Lung microvascular endothelial cell (primary cell): ENCODE data around the gene DYNLRB1. TPM values are rescaled to one million over a fixed set of nuclear protein-coding genes. Genes with fewer than 3 reads are reported as not detected.

Source experiments
- DNase-seq, 2 donors: peaks; one replicate each; pipeline versions ENCODE4 v3.0.0 to v3.0.0-alpha.2; 2010; ENCODE audit warnings: low read depth in 2 of 2
- total RNA-seq: library from RNA; depleted of rRNA; stranded (reverse); fragments of >200 nt; gene quantifications from 2 replicates; pipeline ENCODE4 v1.2.1, GENCODE V29; 2014

Gene DYNLRB1
- total RNA-seq, 1 donor from 2014 or later, result 85.9 TPM

DNA sequence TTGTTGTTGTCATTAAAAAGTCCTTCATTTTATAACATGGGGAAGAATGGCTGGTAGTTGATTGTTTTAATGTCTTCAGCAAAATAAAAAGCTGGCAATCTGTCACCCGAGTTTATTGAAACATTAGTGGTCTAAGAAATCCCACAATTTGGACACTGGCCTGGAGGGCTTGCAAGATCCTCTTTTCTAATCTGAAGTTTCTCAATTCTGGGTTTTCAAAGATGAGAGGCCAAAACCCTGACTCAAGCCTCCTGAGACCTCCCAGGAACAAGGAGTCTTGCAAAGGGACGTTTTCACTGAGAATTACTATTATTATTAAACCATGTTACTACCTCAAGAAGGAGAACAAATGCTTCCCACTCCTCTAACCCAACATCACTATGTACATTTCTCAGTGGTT lies 61.8 kb downstream of the DYNLRB1 start:
- no peak for DNase-seq

DNA sequence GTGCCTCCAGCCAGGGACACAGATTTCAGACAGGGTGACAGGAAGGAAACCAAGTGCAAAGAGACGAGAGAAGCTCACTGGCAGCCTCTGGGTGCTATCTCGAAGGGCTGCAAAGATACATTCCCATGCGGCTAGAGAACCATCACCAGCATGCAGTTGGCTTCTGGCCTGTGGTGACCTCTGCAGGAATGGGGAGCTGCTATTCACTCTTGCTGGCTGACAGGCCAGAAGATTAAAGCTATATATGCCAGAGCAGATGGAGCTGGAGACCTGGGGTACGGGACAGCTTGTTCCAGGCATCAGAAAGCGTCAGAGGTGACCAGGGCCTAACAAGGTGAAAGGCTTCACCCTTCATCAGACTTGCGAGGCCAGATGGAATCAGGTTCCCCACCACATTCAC lies 62.3 kb downstream of the DYNLRB1 start:
- no peak for DNase-seq

DNA sequence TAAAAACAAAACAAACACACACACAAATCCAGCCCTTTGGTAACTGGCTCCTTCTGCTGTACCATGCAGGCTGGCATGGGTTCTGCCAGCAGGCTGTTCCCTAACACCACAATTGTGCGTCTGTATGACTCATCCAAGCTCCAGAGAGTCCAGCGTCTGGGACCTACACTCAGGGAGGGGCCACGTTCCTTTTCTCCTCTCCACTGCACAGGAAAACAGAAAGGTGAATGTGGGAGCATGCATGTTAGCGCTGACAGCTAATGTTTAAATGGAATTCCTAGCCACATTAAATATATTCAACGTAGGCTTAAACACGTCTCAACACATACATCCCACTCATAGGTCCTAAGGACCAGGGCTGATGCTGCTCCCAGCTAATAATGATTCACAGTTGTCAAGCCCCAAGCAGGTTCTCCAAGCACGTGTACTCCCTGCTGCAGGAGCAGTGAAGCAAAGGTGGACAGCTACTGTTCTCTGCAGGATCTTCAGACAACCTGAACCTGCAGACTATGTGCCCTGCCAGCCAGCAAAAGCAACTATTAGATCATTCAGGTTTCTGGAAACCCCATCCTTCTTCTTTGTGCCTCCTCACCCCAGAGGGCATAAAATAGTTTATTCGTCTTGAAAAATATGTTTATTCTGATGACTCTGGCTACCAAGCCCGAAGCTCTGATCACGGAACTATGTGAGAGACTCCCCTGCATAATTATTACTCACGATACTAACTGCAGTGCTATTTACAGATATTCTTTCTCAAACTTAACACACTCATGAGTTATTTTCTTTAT lies 63.2 kb downstream of the DYNLRB1 start:
- DNase-seq, result peak; percentile 85

- DNase-seq, result no peak
Observed at GRCh38 chr20:34579979-34580940, 64.0 kb downstream of the DYNLRB1 start.

DNA sequence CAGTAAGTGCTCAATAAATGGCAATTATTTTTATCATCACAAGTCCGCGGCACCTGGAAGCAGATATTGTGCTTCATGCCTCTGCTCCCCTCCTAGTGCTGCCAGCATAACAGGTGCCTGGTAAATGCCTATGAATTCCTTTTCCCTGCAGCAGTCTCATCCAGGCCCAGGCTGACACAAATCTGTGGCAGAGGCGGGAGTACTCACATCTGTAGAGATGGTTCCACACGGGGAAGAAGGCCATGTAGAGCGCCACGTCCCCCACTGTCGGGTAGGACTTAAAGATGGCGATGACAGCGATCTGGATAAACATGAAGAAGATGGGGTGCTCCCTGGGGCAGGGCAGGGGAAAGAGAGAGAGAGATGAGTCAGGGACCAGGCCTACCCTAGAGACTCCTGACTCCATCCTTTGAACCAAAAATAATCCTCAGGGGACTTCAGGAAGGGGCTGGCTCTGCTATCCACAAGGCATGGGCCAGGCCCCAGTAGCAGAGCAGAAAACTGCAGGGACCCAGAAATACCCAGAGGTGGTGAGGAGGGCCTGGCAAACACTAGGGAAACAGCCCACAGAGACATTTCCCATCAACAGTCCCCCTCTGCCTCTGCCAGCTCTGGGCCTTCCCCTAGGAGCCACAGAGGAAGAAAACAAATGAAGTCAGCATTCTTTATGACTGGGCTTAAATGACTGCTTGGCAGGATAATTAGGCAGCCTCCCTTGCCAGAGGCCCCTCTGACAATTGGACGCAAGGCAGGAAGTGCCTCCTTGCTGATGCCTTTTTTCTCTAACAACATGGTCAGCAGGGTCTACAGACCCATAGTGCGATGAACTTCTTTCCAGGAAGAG lies 65.3 kb downstream of the DYNLRB1 start:
- DNase-seq, result peak; percentile 75 to 82

DNA sequence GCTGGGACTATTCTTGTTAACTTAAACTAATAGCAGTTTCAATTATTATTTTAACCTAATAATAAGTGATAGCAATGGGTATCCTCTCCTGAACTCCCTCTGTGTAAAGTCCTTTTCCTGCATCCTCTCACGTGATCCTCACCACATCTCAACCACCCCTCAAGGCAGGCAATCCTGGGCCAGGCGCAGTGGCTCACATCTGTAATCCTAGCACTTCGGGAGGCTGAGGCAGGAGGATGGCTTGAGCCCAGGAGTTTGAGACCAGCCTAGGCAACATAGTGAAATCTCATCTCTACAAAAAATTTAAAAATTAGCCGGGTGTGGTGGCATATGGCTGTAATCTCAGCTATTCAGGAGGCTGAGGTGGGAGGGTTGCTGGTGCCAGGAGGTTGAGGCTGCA lies 66.0 kb downstream of the DYNLRB1 start:
- DNase-seq, result no peak

DNA sequence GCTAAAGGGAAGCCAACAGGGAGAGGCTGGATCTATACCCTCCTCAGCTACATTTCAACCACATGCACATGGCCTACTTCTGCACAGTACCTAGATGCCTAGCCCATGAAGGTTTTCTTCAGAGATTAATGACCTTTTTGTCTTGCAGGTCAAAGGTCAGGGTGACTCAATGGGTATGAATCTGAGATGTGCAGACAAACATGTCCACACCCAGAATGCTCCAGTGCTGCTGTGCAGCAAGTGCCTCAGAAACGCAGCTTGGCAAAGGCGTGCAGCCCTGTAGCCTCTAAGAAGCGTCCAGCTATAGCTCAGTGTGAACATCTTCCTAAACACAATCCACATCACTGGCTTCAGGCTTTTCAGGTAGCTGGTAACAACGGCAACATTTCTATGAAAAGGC lies 66.7 kb downstream of the DYNLRB1 start:
- DNase-seq, result peak in 1 of 2 donors; percentile 24

DNA sequence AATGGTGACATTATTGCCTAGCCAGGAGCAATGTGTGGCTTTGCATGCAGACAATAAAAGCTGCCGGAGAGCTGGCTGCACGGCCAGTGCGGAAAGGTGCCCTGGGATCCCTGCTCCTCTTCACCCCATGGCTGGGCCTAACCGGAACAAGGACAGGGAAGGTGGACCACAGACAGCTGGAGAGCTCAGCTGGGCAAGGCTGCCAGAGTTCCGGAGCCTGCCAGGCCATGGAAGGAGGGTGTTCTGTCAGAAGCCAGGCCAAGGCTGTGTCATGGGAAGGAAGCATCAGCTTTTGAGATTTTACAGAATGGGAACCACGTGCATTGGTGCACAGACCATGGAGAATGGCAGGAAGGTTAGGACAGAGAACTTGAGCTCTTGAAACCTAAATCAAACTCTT lies 67.3 kb downstream of the DYNLRB1 start:
- DNase-seq, result no peak

DNA sequence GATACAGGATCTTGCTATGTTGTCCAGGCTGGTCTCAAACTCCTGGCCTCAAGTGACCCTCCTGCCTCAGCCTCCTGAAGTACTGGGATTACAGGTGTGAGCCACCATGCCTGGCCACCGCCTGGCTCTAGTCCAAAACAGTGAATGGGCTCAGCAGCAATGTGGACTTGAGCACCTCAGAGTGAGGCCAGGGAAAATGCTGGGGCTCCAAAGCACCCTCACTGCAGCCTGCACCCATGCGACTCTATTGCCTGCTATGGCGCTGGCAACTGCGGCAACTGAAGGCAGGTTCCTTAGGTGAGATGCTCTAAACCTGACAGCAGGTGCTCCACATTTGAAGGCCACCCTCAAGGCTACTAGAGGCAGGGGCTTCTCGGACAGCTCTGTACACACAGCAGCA lies 68.8 kb downstream of the DYNLRB1 start:
- DNase-seq, result no peak

- no peak for DNase-seq
Observed at GRCh38 chr20:34586488-34587163, 70.4 kb downstream of the DYNLRB1 start.

Other genes with a start within 250 kb of the DYNLRB1 start
- gene AHCY, start 213.1 kb upstream of the DYNLRB1 start, total RNA-seq, result 56.2 and 93.3 TPM in 2 replicates
- 38.6 and 55.2 TPM in 2 replicates for gene ITCH, start 153.1 kb upstream of the DYNLRB1 start, total RNA-seq
- 19.0 and 38.7 TPM in 2 replicates for gene MAP1LC3A, start 42.3 kb downstream of the DYNLRB1 start, total RNA-seq
- 3.9 and 5.0 TPM in 2 replicates for gene PIGU, start 160.7 kb downstream of the DYNLRB1 start, total RNA-seq
- gene TP53INP2, start 187.9 kb downstream of the DYNLRB1 start, total RNA-seq, result 3.5 and 3.6 TPM in 2 replicates